DMS153 treated with DMSO at 0.1 percent for 48 hours (cell line): ENCODE measurements around the gene BABAM2.
"Not testable (repeated sequence)": the region's sequence is repeated elsewhere in the genome, so short reads cannot be mapped to it uniquely, and the experiment has no call there.

Experiments
- DNase-seq: peaks from one replicate; lab custom pipeline; 2025; ENCODE audit not compliant: unreplicated experiment; lab: John Stamatoyannopoulos, UW

BABAM2 gene

GRCh38 chr2:28365158-28365557 is 474.6 kb downstream of the BABAM2 start:
- no peak for DNase-seq

DNA sequence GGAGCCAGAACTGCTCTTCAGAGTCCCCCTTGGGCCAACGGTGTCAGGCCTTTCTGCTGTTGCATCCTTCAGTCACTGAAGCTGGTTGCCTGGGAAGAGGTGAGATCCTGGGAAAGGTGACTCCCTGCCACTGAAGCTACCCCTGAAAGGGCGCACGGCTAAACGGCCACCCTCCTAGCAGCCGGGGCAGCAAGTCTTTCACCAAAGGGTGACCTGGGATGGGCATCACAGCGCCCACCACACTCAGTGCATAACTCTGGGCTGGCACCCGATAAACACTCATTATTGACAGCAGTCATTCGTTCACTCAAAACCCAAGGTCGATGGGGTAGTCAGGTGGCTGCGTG is 475.6 kb downstream of the BABAM2 start:
- DNase-seq, result no peak

- no peak for DNase-seq
Observed at GRCh38 chr2:28366496-28367282, 476.2 kb downstream of the BABAM2 start.

GRCh38 chr2:28367667-28368356 is 477.3 kb downstream of the BABAM2 start:
- no peak for DNase-seq

GRCh38 chr2:28368357-28368798 is 477.8 kb downstream of the BABAM2 start:
- DNase-seq, result no peak

DNA sequence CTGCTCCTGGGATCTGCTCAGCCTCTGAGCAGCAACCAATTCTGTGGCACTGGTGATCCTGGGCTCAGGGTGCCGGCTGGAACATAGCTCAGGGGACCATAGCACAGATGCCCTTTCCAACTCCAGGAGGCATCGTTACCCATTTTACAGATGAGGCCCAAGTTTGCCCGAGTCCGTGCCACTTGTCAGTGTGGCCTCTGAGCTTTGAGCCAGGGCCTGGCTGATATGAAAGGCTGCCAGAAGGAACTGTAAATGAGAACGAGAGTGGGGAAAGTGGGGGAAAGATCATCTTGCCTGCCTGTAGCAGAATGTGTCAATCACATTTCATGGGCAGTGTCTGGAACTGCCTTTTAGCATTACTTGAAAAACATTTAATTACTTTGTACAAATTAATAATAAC is 478.8 kb downstream of the BABAM2 start:
- no peak for DNase-seq

GRCh38 chr2:28370354-28370753 is 479.8 kb downstream of the BABAM2 start:
- no peak for DNase-seq

DNA sequence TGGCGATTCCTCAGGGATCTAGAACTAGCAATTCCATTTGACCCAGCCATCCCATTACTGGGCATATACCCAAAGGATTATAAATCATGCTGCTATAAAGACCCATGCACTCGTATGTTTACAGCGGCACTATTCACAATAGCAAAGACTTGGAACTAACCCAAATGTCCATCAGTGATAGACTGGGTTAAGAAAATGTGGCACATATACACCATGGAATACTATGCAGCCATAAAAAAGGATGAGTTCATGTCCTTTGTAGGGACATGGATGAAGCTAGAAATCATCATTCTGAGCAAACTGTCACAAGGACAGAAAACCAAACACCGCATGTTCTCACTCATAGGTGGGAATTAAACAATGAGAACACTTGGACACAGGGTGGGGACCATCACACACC is 481.2 kb downstream of the BABAM2 start:
- DNase-seq, result not testable (repeated sequence)

GRCh38 chr2:28373854-28374253 is 483.3 kb downstream of the BABAM2 start:
- no peak for DNase-seq

- DNase-seq, result no peak
Observed at GRCh38 chr2:28374331-28374730, 483.8 kb downstream of the BABAM2 start.

GRCh38 chr2:28375236-28375635 is 484.7 kb downstream of the BABAM2 start:
- DNase-seq, result no peak

DNA sequence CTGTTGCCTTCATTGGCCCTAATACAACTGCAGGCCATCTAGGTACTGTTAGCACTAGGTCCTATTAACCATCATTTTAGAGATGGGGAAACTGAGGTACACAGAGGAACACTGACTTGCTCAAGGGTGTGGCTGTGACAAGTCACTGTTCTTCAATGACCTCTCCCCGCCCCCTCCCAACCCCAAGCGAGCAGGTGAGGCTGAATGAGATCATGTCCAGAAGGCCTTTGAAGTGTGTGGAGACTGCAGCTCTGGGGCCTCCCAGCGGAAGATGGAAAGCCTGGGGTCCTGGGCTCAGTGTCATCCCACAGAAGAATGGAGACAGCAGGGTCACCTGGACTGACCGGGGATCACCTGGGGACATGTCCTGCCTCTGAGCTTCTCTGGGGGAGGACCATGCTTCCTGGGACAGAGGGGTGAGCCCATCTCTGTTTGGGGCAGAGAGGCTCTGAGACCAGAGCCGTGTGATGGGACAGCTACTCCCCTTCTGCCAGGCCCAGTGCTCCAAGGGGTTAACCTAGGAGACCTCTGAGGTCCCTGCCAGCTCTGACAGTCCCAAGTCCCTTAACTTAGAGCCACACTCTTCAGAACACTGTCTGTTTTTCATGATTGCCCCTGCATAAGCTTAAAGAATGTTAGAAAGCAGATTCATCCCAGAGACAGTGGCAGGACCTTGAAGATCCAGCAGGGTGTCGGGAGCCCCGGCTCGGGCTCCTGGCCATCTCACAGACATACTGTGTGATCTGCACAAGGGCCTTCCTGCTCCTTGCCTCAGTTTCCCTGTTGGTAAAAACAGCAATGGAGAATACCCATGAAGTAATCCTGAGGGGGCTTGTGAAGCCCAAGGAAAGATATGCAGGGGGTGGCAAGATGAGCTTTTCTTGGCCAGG is 485.5 kb downstream of the BABAM2 start:
- DNase-seq, result no peak

- no peak for DNase-seq
Observed at GRCh38 chr2:28377195-28377816, 486.8 kb downstream of the BABAM2 start.

DNA sequence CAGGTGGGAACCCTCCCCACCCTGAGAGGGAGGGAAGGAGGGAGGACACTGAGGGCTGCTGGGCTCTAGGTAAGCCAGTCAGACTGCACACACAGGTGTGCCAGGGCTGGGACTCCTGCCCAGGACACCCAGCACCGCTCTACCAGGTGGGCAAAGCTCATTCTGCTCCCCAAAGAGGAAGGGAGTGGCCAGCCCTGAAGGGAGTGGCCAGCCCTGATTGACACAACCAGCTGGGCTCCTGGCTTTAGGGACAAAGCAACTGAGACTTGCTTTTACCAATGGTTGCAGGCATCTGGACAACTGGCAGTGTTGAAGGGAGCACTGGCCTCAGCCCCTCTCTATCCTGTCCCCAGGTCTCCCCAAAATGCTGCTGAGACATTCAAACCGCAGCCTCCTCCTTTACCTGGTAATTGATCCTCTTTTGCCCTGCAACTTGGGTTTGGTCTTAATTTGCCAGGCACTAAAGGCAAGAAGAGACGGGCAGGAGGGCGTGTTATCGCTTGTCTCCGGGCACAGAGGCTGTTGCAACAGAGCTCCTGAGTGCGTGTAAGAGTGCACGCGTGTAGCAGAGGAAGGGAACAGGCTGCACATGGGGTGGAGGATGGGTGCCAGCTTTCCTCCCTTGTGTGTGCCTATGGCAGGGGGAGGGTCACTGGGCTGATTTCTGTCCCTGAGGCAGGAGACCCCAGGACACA is 487.6 kb downstream of the BABAM2 start:
- no peak for DNase-seq

- DNase-seq, result no peak
Observed at GRCh38 chr2:28378679-28379584, 488.4 kb downstream of the BABAM2 start.

- DNase-seq, result no peak
Observed at GRCh38 chr2:28380219-28380618, 489.7 kb downstream of the BABAM2 start.

DNA sequence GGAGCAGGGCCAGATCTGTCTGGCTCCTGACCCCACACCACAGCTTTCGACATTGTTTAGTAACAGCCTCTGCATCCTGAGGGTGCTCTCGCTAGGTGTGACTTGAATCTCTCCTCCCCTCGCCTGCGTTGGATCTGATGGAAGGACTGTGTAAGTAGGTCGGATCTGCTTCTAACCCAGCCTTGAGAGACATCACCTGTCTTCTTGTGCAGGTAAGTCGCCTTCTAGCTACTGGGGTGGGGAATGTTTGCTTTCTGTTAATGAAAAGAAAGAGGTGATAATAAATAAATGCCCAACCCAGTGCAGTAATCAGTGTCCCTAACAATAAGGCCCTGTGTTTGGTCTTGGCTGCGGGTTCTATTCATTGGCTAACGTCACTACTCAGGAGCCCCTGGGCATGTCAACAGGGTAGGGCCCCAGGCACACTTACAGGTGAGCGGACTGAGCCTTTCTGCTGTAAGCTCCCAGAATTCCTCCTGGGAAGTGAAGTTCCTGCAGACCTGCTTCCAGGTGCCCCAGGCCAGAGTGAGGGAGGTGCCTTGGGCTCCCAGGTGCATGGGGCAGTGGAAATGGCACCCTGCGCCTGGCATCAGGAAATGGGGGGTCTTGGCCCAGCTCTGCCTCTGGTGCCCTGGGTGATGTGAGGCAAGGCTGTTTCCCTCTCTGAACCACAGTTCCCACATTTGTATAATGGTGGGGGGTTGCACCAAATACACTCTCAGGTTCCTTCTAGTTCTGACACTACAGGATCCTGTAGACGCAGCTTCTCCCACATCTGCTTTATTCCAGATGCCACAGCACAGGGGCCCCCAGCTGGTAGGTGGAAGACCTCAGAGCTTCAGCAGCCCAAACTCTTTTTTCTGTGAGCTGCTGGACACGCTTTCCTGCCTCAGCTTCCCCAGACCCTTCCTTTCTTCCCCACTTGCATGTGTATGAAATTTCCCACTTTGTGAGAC is 491.0 kb downstream of the BABAM2 start:
- DNase-seq, result no peak

GRCh38 chr2:28382755-28383154 is 492.2 kb downstream of the BABAM2 start:
- DNase-seq, result no peak
